Esophagus (tissue), 2 donors: ENCODE measurements around the gene THRAP3. TPM values are rescaled to one million over a fixed set of nuclear protein-coding genes. Genes with fewer than 3 reads are reported as not detected.
A peak's percentile ranks its signal among the peaks of the same experiment; 100 is the strongest.

Experiments
- H3K27ac ChIP-seq, 2 donors: one replicate each; pipeline ENCODE4 v1.5.1; 2013; ENCODE audit warnings: low read depth in 2 of 2, mild to moderate bottlenecking in 2 of 2, inconsistent platforms in 1 of 2, low read length in 1 of 2, moderate library complexity in 1 of 2
- H3K27me3 ChIP-seq, 2 donors: one replicate each; pipeline ENCODE4 v1.6.1; 2013; ENCODE audit warnings: low read length in 2 of 2, control low read depth in 1 of 2, mild to moderate bottlenecking in 1 of 2; ENCODE audit not compliant: insufficient read depth in 2 of 2, control insufficient read depth in 1 of 2
- H3K36me3 ChIP-seq, 2 donors: one replicate each; pipeline ENCODE4 v1.6.1; 2013; ENCODE audit warnings: low read length in 1 of 2; ENCODE audit not compliant: control insufficient read depth in 2 of 2, insufficient read depth in 2 of 2
- H3K4me1 ChIP-seq, 2 donors: one replicate each; pipeline ENCODE4 v1.6.1; 2013; ENCODE audit warnings: low read length in 1 of 2; ENCODE audit not compliant: control insufficient read depth in 2 of 2, insufficient read depth in 2 of 2
- H3K4me3 ChIP-seq, 2 donors: one replicate each; pipeline ENCODE4 v1.5.1; 2013; ENCODE audit warnings: low read length in 2 of 2, mild to moderate bottlenecking in 2 of 2, low read depth in 1 of 2, moderate library complexity in 1 of 2
- H3K9me3 ChIP-seq, 2 donors: one replicate each; pipeline ENCODE4 v1.6.1; 2013; ENCODE audit warnings: mild to moderate bottlenecking in 2 of 2, low read depth in 1 of 2, low read length in 1 of 2, moderate library complexity in 1 of 2; ENCODE audit not compliant: control insufficient read depth in 2 of 2, insufficient read depth in 1 of 2
- WGBS, 2 donors: extraction: QIAGEN DNeasy Blood & Tissue Kit; methylation state at CpG; one replicate each; pipeline ENCODE4 v1.1.7; 2013; 5-methylcytosine and 5-hydroxymethylcytosine counted together
- polyA plus RNA-seq, 2 donors: library from polyadenylated mRNA; stranded (reverse); fragments of 200-250 nt; gene quantifications; one replicate each; pipeline ENCODE4 v1.2.3, GENCODE V29; 2013
- donor health status: healthy with polysubstance abuse.
- donor health status: Bipolar disorder and iron deficiency.

Gene THRAP3
- polyA plus RNA-seq, 2 donors, result 19.5 to 30.8 TPM

DNA sequence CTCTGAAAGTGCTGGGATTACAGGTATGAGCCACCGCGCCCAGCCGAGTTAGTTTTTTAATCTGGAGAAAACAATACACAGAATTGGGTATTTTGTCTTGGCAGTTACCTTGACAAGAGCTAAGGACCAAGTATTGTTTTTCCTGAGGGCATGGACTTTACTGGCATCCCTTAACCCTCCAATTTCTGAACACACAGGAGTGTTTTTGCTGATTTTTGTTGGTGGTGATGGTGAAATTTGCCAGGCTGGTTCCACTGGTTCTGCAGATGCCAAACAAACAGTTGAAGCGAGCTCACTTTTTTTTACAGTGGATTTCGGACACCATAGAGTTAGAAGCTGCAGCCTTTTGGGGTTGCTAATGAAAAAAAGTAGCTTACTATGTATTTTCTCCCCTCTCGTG lies 44.7 kb downstream of the THRAP3 start:
- H3K36me3 ChIP-seq, result peaks cover 0 to 5% of the 10 kb centered on the region in 2 donors
- H3K9me3 ChIP-seq, result no peaks in the 10 kb centered on the region
- H3K4me3 ChIP-seq, result no peak overlapping the region
- no peaks in the 10 kb centered on the region for H3K27me3 ChIP-seq
- 50 to 65% methylated on average over 6 of the region's 6 CpGs for WGBS, 2 donors
- no peaks in the 10 kb centered on the region for H3K4me1 ChIP-seq
- H3K27ac ChIP-seq, result peak overlapping the region in 1 of 2 donors; percentile 31

DNA sequence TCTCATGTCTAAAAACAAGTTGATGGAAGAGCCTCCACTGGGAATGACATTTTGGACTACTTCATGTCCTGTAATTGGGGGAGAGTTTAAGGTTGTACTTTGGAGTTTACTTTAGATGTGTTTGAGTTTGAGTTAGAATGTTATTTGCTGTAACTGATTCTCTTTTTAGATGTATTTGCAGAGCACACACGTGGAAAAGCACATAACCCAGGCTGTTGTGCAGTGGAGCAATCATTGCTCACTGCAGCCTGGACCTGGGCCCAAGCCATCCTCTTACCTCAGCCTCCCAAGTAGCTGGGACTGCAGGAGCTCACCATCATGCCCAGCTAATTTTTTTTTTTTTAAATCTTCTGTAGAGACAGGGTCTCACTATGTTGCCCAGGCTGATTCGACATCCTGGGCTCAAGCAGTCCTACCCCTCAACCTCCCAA lies 45.2 kb downstream of the THRAP3 start:
- Histone ChIP-seq H3K9me3 (no peaks in the 10 kb centered on the region), H3K36me3 (peaks cover 0 to 5% of the 10 kb centered on the region in 2 donors), H3K27ac (no peak overlapping the region), H3K4me3 (no peak overlapping the region), H3K4me1 (no peaks in the 10 kb centered on the region), H3K27me3 (no peaks in the 10 kb centered on the region)
- WGBS, 2 donors, result 50 to 54% methylated on average over 2 of the region's 2 CpGs

DNA sequence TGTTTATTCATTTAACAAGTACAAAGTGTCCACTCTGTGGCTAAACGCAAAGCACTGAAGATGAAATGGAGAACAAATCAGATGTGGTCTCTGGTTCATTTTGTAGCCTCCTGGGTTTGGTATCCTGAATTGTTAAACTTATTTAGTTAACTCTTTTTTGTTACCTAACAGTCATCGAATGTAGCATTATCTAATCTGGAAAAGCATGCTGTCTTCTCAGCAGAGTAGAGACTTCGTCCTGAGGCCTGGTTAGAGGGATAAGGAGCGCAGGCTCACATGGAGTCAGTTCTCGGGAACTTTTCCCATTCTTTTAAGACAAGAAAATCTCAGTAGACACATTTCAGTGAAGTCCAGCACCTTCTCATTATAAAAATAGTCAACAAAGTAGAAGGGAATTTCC lies 48.8 kb downstream of the THRAP3 start:
- H3K36me3 ChIP-seq, result peaks cover 0 to 5% of the 10 kb centered on the region in 2 donors
- H3K4me1 ChIP-seq, result peaks cover 0 to 2% of the 10 kb centered on the region in 2 donors
- no peaks in the 10 kb centered on the region for H3K9me3 ChIP-seq
- H3K4me3 ChIP-seq, result no peak overlapping the region
- H3K27ac ChIP-seq, result no peak overlapping the region
- no peaks in the 10 kb centered on the region for H3K27me3 ChIP-seq
- WGBS, 2 donors, result 78 to 94% methylated on average over 5 of the region's 5 CpGs

DNA sequence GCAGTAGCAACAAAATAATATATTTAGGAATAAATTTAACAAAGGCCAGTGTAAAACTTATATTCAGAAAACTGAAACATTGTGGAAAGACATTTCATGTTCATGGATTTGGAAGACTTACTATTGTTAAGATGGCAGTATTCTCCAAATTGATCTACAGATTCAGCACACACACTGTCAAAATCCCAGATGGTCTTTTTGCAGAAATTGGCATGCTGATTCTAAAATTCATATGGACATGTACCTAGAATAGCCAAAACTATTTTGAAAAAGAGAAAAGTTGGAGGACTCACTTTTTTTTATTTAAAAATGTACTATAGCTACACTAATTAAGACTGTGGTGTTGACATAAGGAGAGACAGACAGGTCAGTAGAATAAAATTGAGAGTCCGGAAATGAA lies 50.0 kb downstream of the THRAP3 start:
- Histone ChIP-seq H3K36me3 (peaks cover 0 to 5% of the 10 kb centered on the region in 2 donors), H3K27me3 (no peaks in the 10 kb centered on the region), H3K4me1 (peaks cover 0 to 2% of the 10 kb centered on the region in 2 donors), H3K9me3 (no peaks in the 10 kb centered on the region), H3K27ac (no peak overlapping the region), H3K4me3 (no peak overlapping the region)
- 96 to 98% methylated on average over 1 of the region's 1 CpG for WGBS, 2 donors

DNA sequence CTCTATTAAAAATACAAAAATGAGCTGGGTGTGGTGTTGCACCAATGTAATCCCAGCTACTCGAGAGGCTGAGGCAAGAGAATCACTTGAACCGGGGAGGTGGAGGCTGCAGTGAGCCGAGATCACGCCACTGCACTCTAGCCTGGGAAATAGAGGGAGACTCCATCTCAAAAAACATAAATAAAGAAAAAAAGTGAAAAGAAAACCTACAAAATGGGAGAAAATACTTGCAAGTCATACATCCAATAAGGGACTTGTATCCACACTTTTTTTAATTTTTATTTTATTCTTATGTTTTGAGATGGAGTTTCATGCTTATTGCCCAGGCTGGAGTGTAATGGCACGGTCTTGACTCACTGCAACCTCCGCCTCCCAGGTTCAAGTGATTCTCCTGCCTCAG lies 52.4 kb downstream of the THRAP3 start:
- Histone ChIP-seq H3K4me1 (peaks cover 0 to 2% of the 10 kb centered on the region in 2 donors), H3K4me3 (no peak overlapping the region), H3K36me3 (peaks cover 0 to 2% of the 10 kb centered on the region in 2 donors), H3K27me3 (no peaks in the 10 kb centered on the region), H3K27ac (no peak overlapping the region), H3K9me3 (no peaks in the 10 kb centered on the region)
- WGBS, 2 donors, result 96 to 98% methylated on average over 6 of the region's 6 CpGs

DNA sequence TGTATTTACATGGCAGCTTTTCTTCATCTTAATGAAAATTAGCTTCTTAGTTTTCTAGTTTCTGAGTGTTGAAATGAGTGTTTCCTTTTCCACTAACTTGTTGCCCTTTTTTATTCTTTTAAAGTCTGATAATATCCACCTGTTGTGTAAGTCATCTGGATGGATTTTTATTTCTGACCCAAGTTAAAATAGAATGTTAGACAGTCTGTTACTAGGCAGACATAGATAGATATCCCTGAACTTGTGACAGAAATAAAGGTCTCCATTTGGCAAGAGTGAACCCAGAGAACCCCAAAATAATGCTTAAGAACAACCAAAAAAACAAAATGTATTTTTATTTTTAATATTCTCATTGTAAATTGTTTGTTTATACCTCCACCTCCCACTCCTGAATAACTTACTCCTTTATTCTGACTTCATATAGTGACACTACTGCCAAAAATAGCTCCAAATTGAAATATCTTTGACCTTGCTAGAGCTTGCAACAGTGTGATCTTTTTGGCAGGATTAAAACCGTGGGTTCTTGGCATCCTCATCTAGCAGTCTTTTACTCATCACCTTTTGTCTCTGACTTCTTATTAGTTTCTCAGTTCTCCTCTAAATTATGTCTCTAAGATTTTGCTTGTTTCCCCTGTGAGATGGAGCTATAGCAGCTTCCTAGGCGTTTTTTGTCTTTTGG lies 55.0 kb downstream of the THRAP3 start:
- peaks cover 0 to 4% of the 10 kb centered on the region in 2 donors for H3K36me3 ChIP-seq
- H3K9me3 ChIP-seq, result no peaks in the 10 kb centered on the region
- no peak overlapping the region for H3K27ac ChIP-seq
- peaks cover 0 to 2% of the 10 kb centered on the region in 2 donors for H3K4me1 ChIP-seq
- H3K27me3 ChIP-seq, result no peaks in the 10 kb centered on the region
- whole genome bisulfite sequencing, 2 donors, result 36 to 40% methylated on average over 2 of the region's 2 CpGs
- H3K4me3 ChIP-seq, result no peak overlapping the region

DNA sequence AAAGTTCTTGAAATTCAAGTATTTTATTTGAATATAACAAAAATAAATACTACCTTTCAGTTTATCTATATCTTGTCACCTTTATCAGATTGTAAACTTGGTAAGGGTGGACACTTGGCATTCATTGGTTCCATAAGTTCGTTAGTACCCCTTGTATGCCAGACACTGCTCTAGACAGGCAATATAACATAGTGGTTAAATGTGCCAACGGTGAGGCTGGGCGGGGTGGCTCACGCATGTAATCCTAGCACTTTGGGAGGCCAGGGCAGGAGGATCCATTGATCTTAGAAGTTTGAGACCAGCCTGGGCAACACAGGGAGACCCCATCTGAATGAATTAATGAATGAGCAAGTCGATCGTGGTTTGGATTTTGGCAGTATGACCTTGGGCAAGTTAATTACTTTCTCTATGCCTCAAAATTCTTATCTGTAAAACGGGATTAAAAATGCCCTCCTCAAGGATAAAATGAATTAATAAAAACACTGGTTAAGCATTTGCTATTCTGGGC lies 55.6 kb downstream of the THRAP3 start:
- H3K36me3 ChIP-seq, result peaks cover 0 to 4% of the 10 kb centered on the region in 2 donors
- 71 to 83% methylated on average over 7 of the region's 7 CpGs for WGBS, 2 donors
- no peaks in the 10 kb centered on the region for H3K27me3 ChIP-seq
- H3K9me3 ChIP-seq, result no peaks in the 10 kb centered on the region
- no peak overlapping the region for H3K27ac ChIP-seq
- peaks cover 0 to 2% of the 10 kb centered on the region in 2 donors for H3K4me1 ChIP-seq
- H3K4me3 ChIP-seq, result no peak overlapping the region

DNA sequence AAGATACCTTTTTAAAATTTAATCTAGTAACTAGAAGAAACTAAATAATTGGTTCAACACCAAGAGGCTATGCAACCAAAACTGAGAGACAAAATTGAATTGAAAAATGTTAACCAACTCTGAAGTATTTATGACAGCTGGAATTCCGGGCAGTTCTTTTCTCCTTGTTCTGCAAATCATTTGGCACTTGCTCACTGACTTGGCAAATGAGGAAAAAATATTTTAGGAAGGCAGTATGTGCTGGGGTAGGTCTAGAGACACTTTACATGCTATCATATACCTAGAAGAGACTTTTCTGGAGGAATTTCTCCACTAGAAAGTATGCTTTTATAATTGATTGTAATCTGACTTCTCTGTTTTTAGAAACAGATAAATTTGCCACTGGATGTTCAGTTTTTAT lies 59.8 kb downstream of the THRAP3 start:
- WGBS, 2 donors, result 46 to 65% methylated on average over 1 of the region's 1 CpG
- Histone ChIP-seq H3K9me3 (no peaks in the 10 kb centered on the region), H3K27me3 (no peaks in the 10 kb centered on the region), H3K4me1 (no peaks in the 10 kb centered on the region), H3K4me3 (no peak overlapping the region), H3K36me3 (peaks cover 3 to 17% of the 10 kb centered on the region in 2 donors), H3K27ac (no peak overlapping the region)

DNA sequence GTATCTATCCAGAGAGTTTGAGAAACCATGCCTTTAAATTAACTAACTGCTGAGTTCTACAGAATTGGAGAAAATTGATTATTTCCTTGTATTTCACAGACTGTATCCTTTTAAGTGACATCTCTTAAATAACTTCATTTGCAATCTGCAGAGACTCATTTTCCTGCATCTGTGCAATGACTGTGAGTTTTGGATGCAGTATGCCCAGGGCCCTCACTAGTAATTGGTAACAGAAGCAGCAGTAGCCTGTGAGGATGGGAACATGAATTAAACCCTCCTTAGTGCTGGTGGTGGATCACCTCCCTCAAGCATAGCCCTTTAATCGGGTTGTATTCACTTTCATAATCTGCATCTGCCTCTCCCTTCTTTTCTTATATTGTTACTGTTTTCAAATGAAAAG lies 60.3 kb downstream of the THRAP3 start:
- Histone ChIP-seq H3K4me3 (no peak overlapping the region), H3K27ac (no peak overlapping the region), H3K27me3 (no peaks in the 10 kb centered on the region), H3K9me3 (no peaks in the 10 kb centered on the region), H3K36me3 (peaks cover 3 to 18% of the 10 kb centered on the region in 2 donors), H3K4me1 (no peaks in the 10 kb centered on the region)
- 61 to 63% methylated on average over 1 of the region's 1 CpG for WGBS, 2 donors
